ENCODE data around the gene TMIGD1. TPM values are rescaled to one million over a fixed set of nuclear protein-coding genes. Genes with fewer than 3 reads are reported as not detected.

The TMIGD1 gene
- total and polyA plus RNA-seq, 2 of the 13 experiments (the other 11 are each of a cell fraction or from before 2014, with no cell fraction given), result not detected

DNA sequence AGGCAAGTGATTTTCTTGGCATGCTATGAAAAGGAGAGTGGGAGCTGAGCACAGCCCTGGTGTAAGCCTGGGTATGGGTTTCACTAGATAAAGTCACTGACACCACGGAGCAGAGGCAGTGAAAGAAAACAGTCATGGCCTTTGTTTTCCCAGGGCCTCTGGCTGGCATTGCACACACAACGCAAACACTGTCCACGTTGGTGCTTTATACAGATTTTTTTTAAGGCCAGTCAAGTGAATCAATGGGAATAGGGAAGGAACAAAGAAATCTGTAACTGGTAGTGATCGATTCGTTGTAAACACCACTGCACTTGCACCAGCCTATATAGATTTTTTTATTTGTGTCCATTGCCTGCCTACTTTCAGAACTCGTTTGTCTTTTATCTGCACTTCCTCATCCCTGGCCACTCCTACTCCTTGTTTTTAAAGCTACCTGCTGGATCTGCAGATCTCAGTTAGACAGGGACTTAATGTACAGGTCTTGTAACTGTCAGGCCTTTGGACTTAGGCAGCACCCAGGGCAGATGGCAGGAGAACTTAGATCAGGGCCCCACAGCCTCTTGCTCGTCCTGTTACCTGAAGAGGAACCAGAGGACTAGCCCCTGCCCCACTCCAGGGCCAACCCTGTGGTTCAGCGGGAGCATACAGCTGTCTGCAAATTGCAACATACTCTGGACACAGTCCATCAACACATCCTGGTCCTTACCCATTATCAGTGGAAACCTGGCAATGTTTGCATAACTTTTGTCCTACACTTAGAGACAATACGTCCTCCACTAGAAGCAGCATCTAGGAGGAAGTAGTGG is 10.6 kb upstream of the TMIGD1 start (continued):
- peak; percentile 74; the same call in 1 of the 2 replicates for TF ChIP-seq ZNF318 (CRISPR knock-in tag; IDR thresholded peaks at IDR 0.05)
- TF ChIP-seq ZFP37 (CRISPR knock-in tag; IDR thresholded peaks at IDR 0.05; ENCODE audit: borderline replicate concordance), result no peak
- TF ChIP-seq MAFK (conservative IDR thresholded peaks at IDR 0.05 in 1 of 2, IDR thresholded peaks at IDR 0.05 in 1 of 2; ENCODE audit: low read length in 2 of 2), result 0 out of 4 replicates have a peak, but pooled peaks of 1 of the 2 experiments have one; percentile 1
- 0 out of 2 replicates have a peak, but pooled peaks have one; percentile 50 for TF ChIP-seq THAP7 (CRISPR knock-in tag; IDR thresholded peaks at IDR 0.05)
- TF ChIP-seq GTF3A (CRISPR knock-in tag; conservative IDR thresholded peaks at IDR 0.05), result no peak
- TF ChIP-seq SRSF9 (IDR thresholded peaks at IDR 0.05; ENCODE audit: borderline replicate concordance, insufficient read depth, low read depth, low read length, poor library complexity, severe bottlenecking), result no peak
- peak; percentile 79 for TF ChIP-seq IKZF4 (CRISPR knock-in tag; IDR thresholded peaks at IDR 0.05; ENCODE audit: borderline replicate concordance, low read depth, not compliant biosample characterization)
- TF ChIP-seq ZNF451 (CRISPR knock-in tag; IDR thresholded peaks at IDR 0.05), result no peak
- no peak for TF ChIP-seq AGO1 (IDR thresholded peaks at IDR 0.05; ENCODE audit: low read depth, low read length, poor library complexity, severe bottlenecking)
- TF ChIP-seq ZMAT3 (CRISPR knock-in tag; conservative IDR thresholded peaks at IDR 0.05), result no peak; the same call in 1 of the 2 replicates
- no peak for TF ChIP-seq ZNF513 (CRISPR knock-in tag; conservative IDR thresholded peaks at IDR 0.05)
- TF ChIP-seq MYPOP (CRISPR knock-in tag; IDR thresholded peaks at IDR 0.05), result peak; percentile 82
- TF ChIP-seq ARNT2 (CRISPR knock-in tag; IDR thresholded peaks at IDR 0.05; ENCODE audit: low read depth), result no peak; the same call in 1 of the 2 replicates
- TF ChIP-seq BHLHE40 (IDR thresholded peaks at IDR 0.05; ENCODE audit: low read length), result 0 out of 2 replicates have a peak, but pooled peaks have one; percentile 9
- no peak for TF ChIP-seq FLYWCH1 (CRISPR knock-in tag; IDR thresholded peaks at IDR 0.05)
